Fibroblast of skin of left quadriceps (primary cell): Measurements from ENCODE around the gene PLA2G4B.
A peak's percentile ranks its signal among the peaks of the same experiment; 100 is the strongest.
"Not testable (repeated sequence)": the region's sequence is repeated elsewhere in the genome, so short reads cannot be mapped to it uniquely, and the experiment has no call there.

Source experiments
- DNase-seq, 2 experiments: peaks; one replicate each; pipeline ENCODE4 v3.0.0-alpha.2; 2013; ENCODE audit warnings: low read depth in 2 of 2

The PLA2G4B gene

DNA sequence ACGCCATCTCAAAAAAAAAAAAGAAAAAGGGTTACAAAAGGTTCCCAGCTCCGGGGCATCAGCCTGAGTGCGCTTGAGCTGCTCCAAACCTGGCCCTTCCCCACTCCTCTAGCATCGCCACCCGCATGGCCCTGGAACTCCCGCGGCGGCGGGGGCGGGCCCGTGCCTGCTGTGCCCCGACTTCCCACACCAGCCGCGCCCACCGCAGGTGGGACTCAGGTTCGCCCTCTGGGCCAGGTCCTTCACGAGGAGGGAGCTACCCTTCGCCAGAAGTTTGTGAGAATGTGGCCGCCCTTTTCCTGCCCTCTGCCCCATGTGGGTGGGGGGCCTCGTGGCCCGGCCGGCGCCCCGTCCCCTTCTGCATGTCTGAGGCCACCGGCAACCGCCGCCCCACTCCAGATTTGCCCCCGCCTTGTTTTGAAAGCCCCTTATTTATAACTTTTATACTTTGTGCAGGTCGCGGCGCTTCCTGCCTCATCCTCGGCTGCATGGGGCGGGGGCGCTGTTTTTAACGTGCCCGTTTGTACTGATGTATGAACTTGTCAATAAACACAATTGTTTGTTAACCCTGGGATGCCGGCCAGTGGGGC is 11.3 kb upstream of the PLA2G4B start:
- DNase-seq, result no peak

DNA sequence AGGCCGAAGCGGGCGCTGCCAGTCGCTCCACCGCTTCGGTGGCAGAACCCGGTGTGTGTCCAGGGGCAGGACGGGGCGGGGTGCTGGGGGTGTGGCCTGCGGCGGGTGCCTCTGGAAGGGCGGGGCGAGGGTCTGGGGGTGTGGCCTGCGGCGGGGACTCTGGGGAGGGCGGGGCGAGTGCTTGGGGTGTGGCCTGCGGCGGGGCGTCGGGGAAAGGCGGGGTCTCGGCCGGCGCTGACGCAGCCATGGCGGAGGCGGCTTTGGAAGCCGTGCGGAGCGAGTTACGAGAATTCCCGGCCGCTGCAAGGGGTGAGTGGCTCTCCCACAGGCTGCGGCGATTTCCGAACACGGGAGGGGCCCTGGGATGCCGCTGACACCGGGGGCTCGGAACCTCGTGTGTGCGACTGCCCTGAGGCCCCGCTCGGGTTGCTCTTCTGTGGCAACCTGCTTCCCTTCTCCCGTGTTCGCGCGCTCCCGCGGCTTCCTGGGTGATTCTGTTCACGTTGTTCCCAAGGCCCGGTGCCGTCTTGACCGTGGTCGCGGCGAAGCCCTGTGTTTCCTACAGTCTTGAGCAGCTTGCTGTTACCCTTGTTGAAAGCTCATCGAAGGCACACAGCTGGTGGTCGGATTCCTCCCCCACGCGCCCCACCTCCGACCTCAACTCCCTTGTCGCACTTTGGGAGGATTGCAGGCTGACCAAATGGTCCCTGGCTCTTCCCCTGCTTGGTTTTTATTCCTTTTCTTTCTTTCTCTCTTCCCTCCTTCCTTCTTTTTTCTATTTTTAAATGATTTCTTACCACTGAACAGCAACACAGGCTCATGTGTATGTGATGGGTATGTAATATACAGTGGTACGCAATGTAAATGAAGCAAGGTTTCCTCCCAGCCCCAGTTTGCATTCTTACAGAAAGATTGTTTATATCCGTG is 10.5 kb upstream of the PLA2G4B start, which contains the start of gene JMJD7:
Gene JMJD7, plus strand, starts transcription at position 213 of the 927 bp plus-strand sequence. Its CDS starts 33 bp downstream, at position 246.
- peak; percentile 60 to 61 for DNase-seq

DNA sequence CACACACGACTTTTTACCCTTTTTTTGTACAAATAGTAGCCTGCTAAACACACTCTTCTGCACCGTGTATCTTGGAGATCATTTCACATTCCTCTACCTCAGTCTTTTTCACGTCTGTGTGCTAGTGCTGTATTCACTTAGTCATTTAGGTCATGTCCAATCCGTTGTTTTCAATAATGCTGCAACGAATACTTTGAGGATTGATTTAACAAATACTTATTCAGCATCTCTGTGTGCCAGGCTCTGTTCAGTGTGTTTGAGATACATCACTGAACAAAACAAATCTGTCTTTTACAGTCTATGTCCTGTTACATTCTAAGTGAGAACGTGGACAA is 9.9 kb upstream of the PLA2G4B start:
- no peak for DNase-seq

DNA sequence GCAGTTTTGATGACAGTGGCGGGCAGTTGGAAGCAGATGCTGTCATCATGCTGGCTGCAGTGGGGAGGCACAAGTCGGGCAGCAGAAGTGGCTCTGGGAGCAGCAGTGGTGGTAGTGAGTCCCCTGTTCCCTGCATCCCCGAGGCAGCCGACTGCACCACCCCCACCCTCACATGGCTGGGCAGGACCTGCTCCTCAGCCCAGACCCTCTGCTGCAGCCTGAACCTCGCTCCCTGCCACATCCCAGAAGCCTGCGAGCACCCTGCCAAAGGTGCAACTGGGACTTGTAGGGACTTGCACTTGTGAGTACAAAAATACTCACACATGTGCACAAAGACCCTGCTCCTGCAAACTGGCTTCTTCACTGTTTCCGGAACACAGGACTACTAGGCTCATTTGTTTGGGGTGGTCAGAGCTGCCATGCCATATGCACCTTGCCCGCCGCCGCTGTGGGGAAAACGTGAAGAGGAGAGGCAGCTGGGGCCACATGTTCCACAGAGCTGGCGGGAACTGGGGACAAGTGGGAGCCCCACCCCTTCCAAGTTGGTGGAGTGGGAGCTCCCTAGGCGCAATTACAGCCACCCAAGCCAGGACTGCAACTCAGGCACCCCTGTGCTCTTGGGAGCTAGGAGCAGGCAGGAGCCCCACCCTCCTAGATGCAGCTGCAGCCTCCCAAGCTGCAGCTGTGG is 8.5 kb upstream of the PLA2G4B start:
- DNase-seq, result no peak

DNA sequence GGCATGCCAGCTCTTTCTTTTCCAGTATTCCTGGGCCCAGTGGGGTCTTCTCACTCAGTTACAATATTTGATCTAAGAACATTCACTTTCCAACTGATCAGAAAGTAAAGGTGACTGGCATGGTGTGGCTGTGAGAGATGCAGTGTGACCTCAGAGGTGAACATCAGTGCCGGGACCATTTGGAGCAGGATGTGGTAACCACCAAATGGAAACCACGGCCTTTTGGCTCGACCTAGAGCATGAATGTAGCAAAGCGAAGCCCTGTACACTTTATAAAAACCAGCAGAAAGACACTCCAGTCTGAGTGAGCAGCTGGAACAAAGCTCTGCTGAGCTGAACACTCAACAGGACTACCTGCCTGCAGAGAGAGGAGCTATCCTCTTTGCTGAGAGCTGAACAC is 7.4 kb upstream of the PLA2G4B start:
- DNase-seq, result not testable (repeated sequence)

DNA sequence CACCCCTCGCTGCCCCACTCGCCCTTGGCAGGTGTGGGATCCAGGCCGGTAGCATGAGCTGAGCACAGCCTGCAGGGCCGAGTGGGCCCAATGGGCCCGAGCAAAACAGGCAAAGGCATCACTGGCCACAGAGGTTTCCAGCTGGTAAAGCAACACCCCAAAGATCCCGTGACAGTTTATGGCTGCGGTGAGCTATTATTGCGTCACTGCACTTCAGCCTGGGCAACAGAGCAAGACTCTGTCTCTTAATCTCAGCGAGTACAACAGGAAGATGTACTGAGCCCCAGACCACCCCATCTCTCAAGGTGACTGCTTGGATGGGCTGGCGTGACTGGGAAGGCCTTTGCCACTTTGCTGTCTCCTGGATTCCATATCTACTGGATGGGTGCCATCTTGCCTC is 6.4 kb upstream of the PLA2G4B start:
- DNase-seq, result no peak

DNA sequence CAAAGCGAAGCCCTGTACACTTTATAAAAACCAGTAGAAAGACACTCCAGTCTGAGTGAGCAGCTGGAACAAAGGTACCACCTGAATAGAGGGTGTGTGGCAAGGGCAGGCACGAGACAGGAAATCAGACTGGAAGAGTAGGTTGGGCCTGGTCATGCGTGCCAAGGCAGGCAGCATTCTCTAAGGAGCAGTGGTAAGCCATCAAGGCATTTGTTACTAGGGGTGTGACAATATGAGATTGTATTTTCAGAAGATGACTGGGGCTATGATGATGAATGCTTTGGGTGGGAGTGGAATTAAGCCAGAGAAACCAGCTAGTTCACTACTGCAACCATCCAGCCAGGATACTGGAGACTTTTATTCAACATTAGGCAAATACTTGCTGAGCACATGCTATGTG is 5.8 kb upstream of the PLA2G4B start:
- DNase-seq, result no peak

DNA sequence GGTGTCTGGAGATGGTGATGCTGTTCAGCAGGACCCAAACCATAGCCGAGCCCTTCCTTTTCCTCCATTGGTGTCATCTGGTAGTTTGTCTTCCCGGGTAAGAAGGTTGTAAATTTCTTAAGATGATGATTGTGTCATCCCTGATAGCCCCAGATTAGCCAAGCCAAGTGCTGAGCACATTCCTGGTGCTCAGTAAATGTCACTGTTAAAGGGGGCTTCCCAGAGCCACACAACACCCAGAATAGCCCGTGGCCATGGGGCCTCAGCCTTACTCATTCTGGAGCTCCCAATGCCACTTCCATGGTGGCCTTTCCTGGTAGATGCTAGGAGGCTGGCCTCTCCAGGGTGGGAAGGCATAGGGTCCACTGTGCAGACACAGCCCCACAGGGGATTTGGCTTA is 4.6 kb upstream of the PLA2G4B start:
- DNase-seq, result no peak

DNA sequence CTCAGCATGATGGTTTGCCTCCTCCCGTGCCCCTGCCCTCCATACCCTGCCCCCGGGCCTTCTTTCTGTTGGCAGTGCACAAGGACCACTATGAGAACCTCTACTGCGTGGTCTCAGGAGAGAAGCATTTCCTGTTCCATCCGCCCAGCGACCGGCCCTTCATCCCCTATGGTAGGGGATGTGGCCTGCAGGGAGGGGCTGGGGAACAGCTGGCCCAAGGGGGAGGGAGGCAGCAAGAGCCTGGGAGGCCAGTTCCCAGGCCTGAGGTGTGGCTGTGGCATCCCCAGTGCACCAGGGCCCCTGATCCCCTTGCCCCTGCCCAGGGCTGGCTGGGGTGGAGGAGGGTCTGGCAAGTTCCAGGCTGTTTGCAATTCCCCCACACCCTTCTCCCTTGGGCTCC is 2.6 kb upstream of the PLA2G4B start:
- no peak for DNase-seq

DNA sequence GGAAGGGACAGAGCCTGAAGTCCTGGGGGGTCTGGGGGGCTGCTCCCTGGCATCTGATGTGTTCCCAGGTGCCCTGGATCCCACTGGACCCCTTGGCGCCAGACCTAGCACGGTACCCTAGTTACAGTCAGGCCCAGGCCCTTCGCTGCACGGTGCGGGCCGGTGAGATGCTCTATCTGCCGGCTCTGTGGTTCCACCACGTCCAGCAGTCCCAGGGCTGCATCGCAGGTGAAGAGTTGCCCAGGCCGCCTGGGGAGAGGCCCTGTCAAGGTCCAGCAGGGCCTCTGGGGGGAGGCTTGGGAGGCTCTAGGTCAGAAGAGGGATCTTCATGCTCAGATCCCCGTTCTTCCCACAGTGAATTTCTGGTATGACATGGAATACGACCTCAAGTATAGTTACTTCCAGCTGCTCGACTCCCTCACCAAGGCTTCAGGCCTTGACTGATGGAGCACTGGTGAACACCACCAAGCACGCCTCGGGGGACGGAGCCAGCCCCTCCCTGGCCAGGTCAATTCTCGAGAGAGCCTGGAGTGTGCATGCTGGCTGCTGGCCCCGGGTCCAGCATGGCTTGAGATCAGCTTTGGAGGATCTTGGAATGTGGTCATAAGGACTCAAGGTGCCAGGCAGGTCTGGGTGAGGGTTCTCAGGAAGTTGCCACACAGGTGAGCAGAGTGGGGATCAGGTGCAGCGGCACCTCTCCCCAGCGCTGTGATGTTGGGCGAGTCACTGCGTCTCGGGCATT is 1.8 kb upstream of the PLA2G4B start:
- no peak for DNase-seq

DNA sequence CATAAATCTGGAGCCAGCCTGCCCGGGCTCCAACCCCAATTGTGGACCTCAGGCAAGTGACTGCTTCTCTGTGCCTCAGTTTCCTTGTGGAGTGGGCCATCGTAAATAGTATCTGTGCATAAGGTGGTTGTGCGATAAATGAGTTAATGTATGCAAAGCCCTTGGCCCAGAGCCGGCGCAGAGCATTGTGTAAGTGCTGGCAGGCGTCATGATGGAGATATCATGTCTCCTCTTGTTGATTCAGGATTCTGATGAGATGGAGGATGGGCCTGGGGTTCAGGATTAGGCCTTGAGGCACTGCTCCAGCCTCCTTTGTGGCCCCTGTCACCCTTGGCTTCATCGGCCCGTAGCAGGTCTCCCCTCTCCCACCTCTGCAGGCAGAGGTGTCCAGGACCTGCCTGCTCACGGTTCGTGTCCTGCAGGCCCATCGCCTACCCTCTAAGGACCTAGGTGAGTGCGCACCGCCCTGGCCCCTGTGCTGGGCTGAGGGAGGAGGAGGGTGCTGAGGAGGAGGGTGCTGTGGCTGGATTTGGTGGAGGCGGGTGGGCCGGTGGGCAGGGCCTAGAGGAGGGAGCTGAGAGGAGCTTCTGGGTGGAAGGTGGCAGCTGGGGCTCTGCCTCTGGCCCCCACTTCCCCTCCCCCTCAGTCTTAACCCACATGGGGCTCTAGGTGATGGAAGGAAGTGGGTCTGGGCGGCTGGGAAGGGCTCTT is 1.3 kb downstream of the PLA2G4B start:
- DNase-seq, result no peak

DNA sequence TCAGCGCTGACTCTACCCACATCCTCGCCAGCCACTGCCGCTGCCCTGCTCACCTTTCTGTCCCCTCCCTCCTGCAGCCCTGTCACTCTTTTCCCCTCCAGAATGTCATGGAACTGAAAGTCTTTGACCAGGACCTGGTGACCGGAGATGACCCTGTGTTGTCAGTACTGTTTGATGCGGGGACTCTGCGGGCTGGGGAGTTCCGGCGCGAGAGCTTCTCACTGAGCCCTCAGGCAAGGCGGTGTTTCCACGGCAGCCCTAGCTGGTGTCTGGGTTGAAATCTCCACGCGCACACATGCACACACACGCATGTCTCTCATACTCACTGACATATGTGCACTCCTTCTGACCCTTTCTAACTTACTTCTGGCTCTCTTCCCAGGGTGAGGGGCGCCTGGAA is 2.0 kb downstream of the PLA2G4B start:
- DNase-seq, result no peak

DNA sequence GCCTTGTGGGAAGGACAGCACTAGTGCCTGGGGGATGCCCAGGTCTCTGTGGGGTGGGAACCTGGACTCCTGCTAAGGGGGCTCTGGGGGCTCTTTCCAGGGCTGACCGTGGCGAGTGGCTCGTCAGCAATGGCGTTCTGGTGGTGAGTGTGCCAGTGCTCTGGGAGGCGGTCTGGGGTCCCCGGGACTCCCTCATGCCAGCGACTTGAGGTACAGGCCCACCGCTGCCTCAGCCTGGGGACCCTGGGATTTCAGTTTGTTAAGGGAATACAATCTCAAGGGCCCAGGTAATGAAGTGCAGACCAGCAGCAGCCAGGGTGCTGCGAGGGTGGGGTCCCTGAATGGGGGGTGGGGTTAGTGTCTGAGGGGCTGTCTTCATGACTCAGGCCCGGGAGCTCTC is 2.5 kb downstream of the PLA2G4B start:
- no peak for DNase-seq

DNA sequence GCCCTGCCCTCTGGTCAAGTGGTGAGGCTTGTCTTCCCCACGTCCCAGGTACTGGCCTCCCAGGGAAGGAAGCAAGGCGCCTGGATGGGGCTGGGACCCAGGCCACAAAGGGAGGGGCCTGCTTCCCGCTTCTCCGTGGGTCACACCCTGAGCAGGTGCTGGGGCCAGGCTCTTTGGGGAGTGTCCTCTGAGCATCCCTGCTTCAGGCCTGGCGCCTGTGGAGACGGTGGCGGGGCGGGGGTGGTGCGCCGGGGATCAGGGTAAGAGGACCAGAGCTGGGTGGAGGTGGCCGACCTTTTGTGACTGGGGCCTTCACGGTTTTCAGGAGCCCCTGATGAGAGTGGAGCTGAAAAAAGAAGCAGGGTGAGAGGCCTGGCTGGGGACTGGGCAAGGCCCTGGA is 3.6 kb downstream of the PLA2G4B start:
- no peak for DNase-seq

DNA sequence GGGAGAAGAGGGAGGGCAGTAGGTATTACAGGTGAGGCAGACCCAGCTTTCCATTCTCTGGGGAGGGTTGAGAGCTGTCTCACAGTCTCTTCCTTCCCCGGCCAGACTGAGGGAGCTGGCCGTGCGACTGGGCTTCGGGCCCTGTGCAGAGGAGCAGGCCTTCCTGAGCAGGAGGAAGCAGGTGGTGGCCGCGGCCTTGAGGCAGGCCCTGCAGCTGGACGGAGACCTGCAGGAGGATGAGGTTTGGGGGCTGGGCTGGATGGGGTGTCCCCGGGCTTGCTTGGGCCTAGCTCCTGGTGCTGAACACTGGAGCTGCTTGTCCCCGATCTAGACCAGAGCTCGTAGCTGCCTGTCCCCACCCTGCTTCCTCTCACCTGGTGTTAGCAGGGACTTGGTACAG is 4.9 kb downstream of the PLA2G4B start:
- DNase-seq, result no peak

DNA sequence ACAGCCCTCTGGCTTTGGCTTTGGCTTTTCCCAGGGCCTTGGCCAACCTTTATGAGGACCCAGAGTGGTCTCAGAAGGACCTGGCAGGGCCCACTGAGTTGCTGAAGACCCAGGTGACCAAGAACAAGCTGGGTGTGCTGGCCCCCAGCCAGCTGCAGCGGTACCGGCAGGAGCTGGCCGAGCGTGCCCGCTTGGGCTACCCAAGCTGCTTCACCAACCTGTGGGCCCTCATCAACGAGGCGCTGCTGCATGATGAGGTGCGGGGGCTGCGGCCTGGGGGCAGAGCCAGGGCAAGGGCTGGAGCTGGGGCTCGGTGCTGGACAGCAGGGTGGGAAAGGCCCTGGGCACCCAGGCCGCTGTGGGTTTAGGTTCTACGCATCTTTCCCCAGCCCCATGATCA is 6.2 kb downstream of the PLA2G4B start:
- DNase-seq, result no peak

DNA sequence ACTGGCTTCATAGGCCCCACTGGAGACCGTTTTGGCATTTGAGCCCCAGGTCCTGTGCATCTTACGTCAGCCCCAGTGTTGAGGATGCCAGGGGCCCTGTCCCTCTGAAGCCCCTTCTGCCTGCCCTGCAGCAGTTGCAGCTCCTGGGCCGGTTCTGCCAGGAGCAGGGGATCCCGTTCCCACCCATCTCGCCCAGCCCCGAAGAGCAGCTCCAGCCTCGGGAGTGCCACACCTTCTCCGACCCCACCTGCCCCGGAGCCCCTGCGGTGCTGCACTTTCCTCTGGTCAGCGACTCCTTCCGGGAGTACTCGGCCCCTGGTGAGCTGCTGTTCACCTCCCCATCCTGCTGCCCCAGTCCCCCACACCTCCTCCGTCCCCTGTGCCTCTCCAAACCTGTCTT is 8.6 kb downstream of the PLA2G4B start:
- DNase-seq, result no peak

DNA sequence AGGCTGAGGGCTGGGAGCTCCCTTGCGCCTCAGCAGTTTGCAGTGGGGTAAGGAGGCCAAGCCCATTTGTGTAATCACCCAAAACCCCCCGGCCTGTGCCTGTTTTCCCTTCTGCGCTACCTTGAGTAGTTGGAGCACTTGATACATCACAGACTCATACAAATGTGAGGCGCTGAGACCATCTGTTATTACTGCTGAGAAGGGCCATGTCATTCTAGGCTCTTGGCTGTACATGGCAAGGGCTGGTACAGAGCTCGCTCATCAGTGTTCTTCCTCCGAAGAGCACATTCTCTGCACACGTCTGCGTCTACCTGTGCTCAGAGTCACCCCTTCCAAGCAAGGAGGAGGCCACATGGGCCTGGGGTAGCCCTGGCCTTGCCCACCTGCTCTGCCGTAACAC is 9.3 kb downstream of the PLA2G4B start:
- no peak for DNase-seq

DNA sequence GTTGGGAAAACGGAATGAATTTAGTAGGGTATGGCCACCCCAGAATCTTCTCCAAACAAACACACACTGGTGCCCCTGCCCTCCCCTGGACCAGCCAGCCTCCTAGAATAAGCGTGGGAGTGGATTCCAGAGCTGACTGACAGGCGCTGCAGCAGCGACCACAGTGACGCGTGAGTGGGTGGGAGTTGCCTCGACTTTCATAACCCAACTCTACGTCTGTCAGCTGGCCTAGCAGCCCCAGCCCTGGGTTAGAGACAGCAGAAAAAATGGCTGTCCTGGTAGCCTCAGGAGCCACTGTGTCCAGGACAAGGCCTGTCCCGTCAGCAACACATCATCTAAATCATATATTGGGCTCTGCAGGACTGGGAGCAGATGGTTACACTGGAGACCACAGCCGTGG is 10.0 kb downstream of the PLA2G4B start:
- DNase-seq, result no peak

DNA sequence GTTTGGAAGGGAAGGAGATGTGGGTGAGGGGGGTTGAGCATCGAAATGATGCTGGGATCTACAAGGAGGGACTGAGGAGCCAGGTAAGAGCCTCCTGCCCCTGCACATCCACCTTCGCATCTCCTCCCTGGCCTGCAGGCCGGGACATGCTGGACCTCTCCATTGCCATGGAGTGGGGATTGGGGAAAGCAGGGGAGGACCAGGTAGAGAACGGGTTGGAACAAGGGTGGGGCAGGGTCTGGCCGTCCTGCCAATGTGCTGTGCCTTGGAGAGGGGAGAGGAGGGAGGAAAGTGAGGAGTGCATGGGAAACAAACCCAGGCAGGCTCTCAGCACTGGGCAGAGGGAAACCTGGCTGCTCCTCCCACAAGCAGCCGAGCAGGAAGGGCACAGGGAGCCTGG is 10.6 kb downstream of the PLA2G4B start:
- DNase-seq, result no peak

DNA sequence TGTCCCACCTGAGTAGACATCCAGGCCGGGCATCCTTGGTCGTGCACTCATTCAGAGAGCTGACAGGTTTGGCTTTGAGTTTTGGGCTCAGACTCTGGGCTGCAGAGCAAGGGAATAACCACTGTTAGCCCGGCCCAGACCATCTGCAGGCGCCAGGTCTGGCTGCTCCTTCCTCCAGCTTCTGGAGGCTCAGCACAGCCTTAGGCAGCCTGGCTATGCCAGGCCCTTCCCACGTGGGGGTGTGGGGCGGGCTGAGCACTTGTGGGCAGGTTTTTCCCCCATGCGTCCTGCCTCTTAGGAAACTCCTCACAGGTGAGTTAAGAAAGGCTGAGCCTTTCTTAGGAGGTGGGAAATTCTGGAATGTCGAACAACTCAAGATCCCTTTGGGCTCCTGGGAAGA is 11.2 kb downstream of the PLA2G4B start:
- no peak for DNase-seq
